WTC11 (cell line): ENCODE data around the gene ARHGEF37. TPM values are rescaled to one million over a fixed set of nuclear protein-coding genes. Genes with fewer than 3 reads are reported as not detected.

Source experiments
- ATAC-seq: fragments of 200-7000 bp; cut with Tn5 transposase; 2 replicates; pipeline ENCODE4 v1.10.0; 2021; ENCODE audit warnings: mild to moderate bottlenecking, moderate library complexity
- CTCF ChIA-PET: fragments of 300-600 bp; sonication (Branson Sonifier 250); formaldehyde crosslinking; loops from one replicate; lab custom pipeline; 2021; ENCODE audit warnings: antibody characterized with exemption; lab: Charles Lee
- POLR2A ChIA-PET: fragments of 350-600 bp; sonication (Branson Sonifier 250); formaldehyde crosslinking; loops from one replicate; lab custom pipeline; 2021; ENCODE audit warnings: antibody characterized with exemption; lab: Charles Lee
- DNase-seq: peaks from one replicate; pipeline ENCODE4 v3.0.0; 2021; ENCODE audit warnings: low spot score
- H3K27ac Mint-ChIP-seq: 2 replicates; pipeline ENCODE4 v1.8.0; 2021; ENCODE audit warnings: mixed read lengths
- H3K27me3 Mint-ChIP-seq: 2 replicates; pipeline ENCODE4 v1.8.0; 2021; ENCODE audit warnings: low read depth, mild to moderate bottlenecking, moderate library complexity, mixed read lengths
- H3K36me3 Mint-ChIP-seq: 2 replicates; pipeline ENCODE4 v1.8.0; 2021; ENCODE audit warnings: mixed read lengths
- H3K4me1 Mint-ChIP-seq: 2 replicates; pipeline ENCODE4 v1.8.0; 2022; ENCODE audit warnings: mixed read lengths
- H3K4me3 Mint-ChIP-seq: 2 replicates; pipeline ENCODE4 v1.8.0; 2021; ENCODE audit warnings: mild to moderate bottlenecking, moderate library complexity, mixed read lengths
- H3K9me3 Mint-ChIP-seq: 2 replicates; pipeline ENCODE4 v1.8.0; 2021; ENCODE audit warnings: mixed read lengths
- E2F1 ChIP-seq: sonication (generic); formaldehyde crosslinking; IDR thresholded peaks from 2 replicates; pipeline ENCODE4 v1.8.0; 2022; ENCODE audit warnings: mild to moderate bottlenecking, missing genetic modification reagents
- EMX1 ChIP-seq: fragments of 250-450 bp; sonication (Bioruptor Pico); IDR thresholded peaks from 2 replicates; pipeline ENCODE4 v1.8.0; 2021; ENCODE audit warnings: mild to moderate bottlenecking
- GRHL2 ChIP-seq: fragments of 250-450 bp; sonication (Bioruptor Pico); IDR thresholded peaks from 2 replicates; pipeline ENCODE4 v1.8.0; 2022; ENCODE audit warnings: mild to moderate bottlenecking, moderate library complexity; ENCODE audit not compliant: insufficient replicate concordance, severe bottlenecking
- JAZF1 ChIP-seq: fragments of 250-450 bp; sonication (Bioruptor Pico); IDR thresholded peaks from 2 replicates; pipeline ENCODE4 v1.9.0; 2021; ENCODE audit warnings: moderate library complexity, mild to moderate bottlenecking, inconsistent platforms
- KAT7 ChIP-seq: sonication (generic); formaldehyde crosslinking; IDR thresholded peaks from 2 replicates; pipeline ENCODE4 v1.8.1; 2023; ENCODE audit warnings: missing genetic modification reagents, mild to moderate bottlenecking, borderline replicate concordance
- NFATC4 ChIP-seq: fragments of 250-450 bp; sonication (Bioruptor Pico); IDR thresholded peaks from 2 replicates; pipeline ENCODE4 v1.9.0; 2021; ENCODE audit warnings: mild to moderate bottlenecking
- PREB ChIP-seq: sonication (generic); formaldehyde crosslinking; IDR thresholded peaks from 2 replicates; pipeline ENCODE4 v1.8.1; 2022; ENCODE audit warnings: mild to moderate bottlenecking, missing genetic modification reagents, moderate library complexity, borderline replicate concordance
- RORB ChIP-seq: fragments of 250-450 bp; sonication (Bioruptor Pico); IDR thresholded peaks from 2 replicates; pipeline ENCODE4 v1.9.0; 2021; ENCODE audit warnings: mild to moderate bottlenecking
- SOX15 ChIP-seq: fragments of 250-450 bp; sonication (Bioruptor Pico); IDR thresholded peaks from 2 replicates; pipeline ENCODE4 v1.9.0; 2021; ENCODE audit warnings: mild to moderate bottlenecking
- TEAD4 ChIP-seq: sonication (generic); formaldehyde crosslinking; IDR thresholded peaks from 2 replicates; pipeline ENCODE4 v1.8.0; 2022; ENCODE audit warnings: mild to moderate bottlenecking, missing genetic modification reagents
- TP53 ChIP-seq: sonication (generic); formaldehyde crosslinking; IDR thresholded peaks from 2 replicates; pipeline ENCODE4 v1.8.1; 2023; ENCODE audit warnings: mild to moderate bottlenecking, missing genetic modification reagents
- USF1 ChIP-seq: sonication (generic); formaldehyde crosslinking; IDR thresholded peaks from 2 replicates; pipeline ENCODE4 v1.8.0; 2022; ENCODE audit warnings: mild to moderate bottlenecking, missing genetic modification reagents
- ZBTB21 ChIP-seq: sonication (generic); formaldehyde crosslinking; IDR thresholded peaks from 2 replicates; pipeline ENCODE4 v1.8.1; 2023; ENCODE audit warnings: mild to moderate bottlenecking, missing genetic modification reagents, borderline replicate concordance
- ZBTB43 ChIP-seq: sonication (generic); formaldehyde crosslinking; IDR thresholded peaks from 2 replicates; pipeline ENCODE4 v1.8.1; 2023; ENCODE audit warnings: mild to moderate bottlenecking, missing genetic modification reagents
- ZNF138 ChIP-seq: sonication (generic); formaldehyde crosslinking; conservative IDR thresholded peaks from 2 replicates; pipeline ENCODE4 v1.8.1; 2022; ENCODE audit warnings: mild to moderate bottlenecking, moderate library complexity, missing genetic modification reagents
- ZNF396 ChIP-seq: fragments of 250-450 bp; sonication (Bioruptor Pico); IDR thresholded peaks from 2 replicates; pipeline ENCODE4 v1.8.0; 2021; ENCODE audit warnings: mild to moderate bottlenecking, moderate library complexity, borderline replicate concordance
- ZNF532 ChIP-seq: fragments of 250-450 bp; sonication (Bioruptor Pico); IDR thresholded peaks from 2 replicates; pipeline ENCODE4 v1.9.0; 2021; ENCODE audit warnings: mild to moderate bottlenecking, borderline replicate concordance
- total RNA-seq: library from RNA; stranded (reverse); gene quantifications from 3 replicates; pipeline ENCODE4 v1.2.3, GENCODE V29; 2021
- TF ChIP-seq, protein P1 (sequence below): sonication (generic); formaldehyde crosslinking; IDR thresholded peaks from 2 replicates; pipeline ENCODE4 v1.8.1; 2022; ENCODE audit warnings: low read depth, mild to moderate bottlenecking, moderate library complexity, missing genetic modification reagents, borderline replicate concordance
- TF ChIP-seq, protein P2 (sequence below): sonication (generic); formaldehyde crosslinking; IDR thresholded peaks from 2 replicates; pipeline ENCODE4 v1.8.0; 2023; ENCODE audit warnings: missing genetic modification reagents
- TF ChIP-seq, protein P3 (sequence below): fragments of 250-450 bp; sonication (Bioruptor Pico); IDR thresholded peaks from 2 replicates; pipeline ENCODE4 v2.1.2; 2022; ENCODE audit warnings: mild to moderate bottlenecking, moderate library complexity

The ARHGEF37 gene
- total RNA-seq, 1 experiment from 2014 or later = 1.1 TPM

DNA sequence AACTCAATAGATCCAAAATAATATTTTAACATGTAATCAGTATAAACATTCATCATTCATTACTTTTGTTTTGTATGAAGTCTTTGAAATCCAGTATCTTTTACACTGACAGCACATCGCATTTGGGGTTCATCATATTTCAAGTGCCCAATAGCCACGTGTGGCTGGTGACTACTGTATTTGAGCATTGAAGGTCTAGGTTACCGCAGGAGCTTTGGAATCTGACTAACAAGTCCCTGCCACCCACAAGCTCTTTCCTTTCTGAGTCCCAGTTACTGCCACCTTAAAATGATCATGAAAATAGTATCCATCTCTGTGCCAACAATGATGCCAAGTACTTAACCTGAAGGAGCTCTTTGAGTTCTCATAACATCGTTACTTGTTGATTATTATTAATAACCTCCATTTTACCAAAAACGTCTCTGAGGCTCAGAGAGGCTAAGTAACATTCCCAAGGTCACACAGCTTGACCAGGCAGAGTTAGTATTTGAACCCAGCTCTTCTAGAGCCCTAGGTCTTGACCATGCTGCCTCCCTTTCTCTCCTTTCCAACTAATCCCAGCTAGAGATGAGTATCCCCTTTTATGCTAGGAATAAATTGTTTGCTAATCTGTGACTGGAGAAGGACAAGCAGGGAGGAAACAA is 24.2 kb downstream of the ARHGEF37 start:
- POLR2A ChIA-PET = interaction anchor here (1.1 kb wide), 1 partner anchor 11 kb away, joined by 3 read pairs; no protein-coding TSS in a partner anchor
- ATAC-seq (no peak), DNase-seq (no peak)
- H3K9me3 Mint-ChIP-seq = peaks cover 13% of the 10 kb centered on the region
- H3K36me3 Mint-ChIP-seq = peaks cover 11% of the 10 kb centered on the region
- no peak overlapping the region for H3K4me3 Mint-ChIP-seq
- H3K27me3 Mint-ChIP-seq = no peaks in the 10 kb centered on the region
- no peaks in the 10 kb centered on the region for H3K4me1 Mint-ChIP-seq
- H3K27ac Mint-ChIP-seq = no peak overlapping the region
- no peak for TF ChIP-seq KAT7 (CRISPR knock-in tag)
- TF ChIP-seq NFATC4 (CRISPR knock-in tag) = no peak
- TF ChIP-seq ZBTB43 = no peak
- no peak for TF ChIP-seq GRHL2
- TF ChIP-seq USF1 (CRISPR knock-in tag) = no peak
- TF ChIP-seq SOX15 (CRISPR knock-in tag) = no peak
- no peak for TF ChIP-seq EMX1 (CRISPR knock-in tag)
- no peak for TF ChIP-seq E2F1
- TF ChIP-seq TEAD4 = no peak
- CTCF ChIA-PET = interaction anchor here (1.5 kb wide), 1 partner anchor 13 kb away, joined by 6 read pairs; no protein-coding TSS in a partner anchor

DNA sequence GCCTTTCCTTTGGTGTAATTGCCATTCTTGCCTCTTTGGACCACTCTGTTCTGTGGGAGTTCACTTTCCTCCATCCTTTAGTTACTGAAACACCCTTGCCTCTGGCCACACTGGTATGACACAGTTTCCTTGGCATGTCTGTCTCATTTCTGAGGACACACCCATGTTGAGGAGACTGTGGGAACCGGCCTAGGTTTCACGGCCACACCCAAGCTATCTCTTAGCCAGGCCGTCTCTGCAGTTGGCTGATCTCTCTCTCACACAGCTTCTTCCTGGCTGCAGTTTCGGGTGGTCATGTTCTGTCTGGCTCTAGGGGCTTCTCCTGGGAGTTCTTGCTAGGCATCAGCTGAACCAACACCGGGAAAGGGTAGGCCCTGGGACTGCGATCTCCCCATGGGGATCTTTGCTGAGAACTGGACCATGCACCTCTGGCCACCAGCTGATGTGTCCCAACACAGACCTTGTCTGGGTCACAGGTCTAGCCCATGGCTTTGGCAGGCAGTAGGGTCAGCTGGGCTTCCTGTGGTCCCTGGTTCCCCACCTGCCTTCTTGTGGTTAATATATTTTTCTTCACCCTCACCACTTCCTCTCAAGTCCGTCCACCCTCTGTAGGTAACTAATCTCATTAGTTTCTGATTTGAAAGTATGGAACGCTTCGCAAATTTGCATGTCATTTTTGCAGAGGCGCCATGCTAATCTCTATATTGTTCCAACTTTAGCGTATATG is 24.9 kb downstream of the ARHGEF37 start:
- ATAC-seq (no peak), DNase-seq (no peak)
- ChIA-PET POLR2A (interaction anchor here (1.1 kb wide), 1 partner anchor 12 kb away, joined by 3 read pairs; no protein-coding TSS in a partner anchor), CTCF (interaction anchor here (1.5 kb wide), 1 partner anchor 12 kb away, joined by 6 read pairs; no protein-coding TSS in a partner anchor)
- no peak overlapping the region for H3K27ac Mint-ChIP-seq
- H3K4me3 Mint-ChIP-seq = no peak overlapping the region
- peaks cover 5% of the 10 kb centered on the region for H3K4me1 Mint-ChIP-seq
- H3K36me3 Mint-ChIP-seq = peaks cover 11% of the 10 kb centered on the region
- peaks cover 19% of the 10 kb centered on the region for H3K9me3 Mint-ChIP-seq
- H3K27me3 Mint-ChIP-seq = no peaks in the 10 kb centered on the region
- TF ChIP-seq JAZF1 (CRISPR knock-in tag) (no peak), TP53 (no peak), ZNF396 (no peak), PREB (CRISPR knock-in tag) (no peak), ZBTB21 (CRISPR knock-in tag) (no peak), ZNF138 (CRISPR knock-in tag) (no peak), RORB (CRISPR knock-in tag) (no peak), ZNF532 (no peak)
- TF ChIP-seq, protein P1, sequence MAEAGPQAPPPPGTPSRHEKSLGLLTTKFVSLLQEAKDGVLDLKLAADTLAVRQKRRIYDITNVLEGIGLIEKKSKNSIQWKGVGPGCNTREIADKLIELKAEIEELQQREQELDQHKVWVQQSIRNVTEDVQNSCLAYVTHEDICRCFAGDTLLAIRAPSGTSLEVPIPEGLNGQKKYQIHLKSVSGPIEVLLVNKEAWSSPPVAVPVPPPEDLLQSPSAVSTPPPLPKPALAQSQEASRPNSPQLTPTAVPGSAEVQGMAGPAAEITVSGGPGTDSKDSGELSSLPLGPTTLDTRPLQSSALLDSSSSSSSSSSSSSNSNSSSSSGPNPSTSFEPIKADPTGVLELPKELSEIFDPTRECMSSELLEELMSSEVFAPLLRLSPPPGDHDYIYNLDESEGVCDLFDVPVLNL (CRISPR knock-in tag) = no peak
- TF ChIP-seq, protein P2, sequence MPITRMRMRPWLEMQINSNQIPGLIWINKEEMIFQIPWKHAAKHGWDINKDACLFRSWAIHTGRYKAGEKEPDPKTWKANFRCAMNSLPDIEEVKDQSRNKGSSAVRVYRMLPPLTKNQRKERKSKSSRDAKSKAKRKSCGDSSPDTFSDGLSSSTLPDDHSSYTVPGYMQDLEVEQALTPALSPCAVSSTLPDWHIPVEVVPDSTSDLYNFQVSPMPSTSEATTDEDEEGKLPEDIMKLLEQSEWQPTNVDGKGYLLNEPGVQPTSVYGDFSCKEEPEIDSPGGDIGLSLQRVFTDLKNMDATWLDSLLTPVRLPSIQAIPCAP (CRISPR knock-in tag) = no peak
- TF ChIP-seq, protein P3, sequence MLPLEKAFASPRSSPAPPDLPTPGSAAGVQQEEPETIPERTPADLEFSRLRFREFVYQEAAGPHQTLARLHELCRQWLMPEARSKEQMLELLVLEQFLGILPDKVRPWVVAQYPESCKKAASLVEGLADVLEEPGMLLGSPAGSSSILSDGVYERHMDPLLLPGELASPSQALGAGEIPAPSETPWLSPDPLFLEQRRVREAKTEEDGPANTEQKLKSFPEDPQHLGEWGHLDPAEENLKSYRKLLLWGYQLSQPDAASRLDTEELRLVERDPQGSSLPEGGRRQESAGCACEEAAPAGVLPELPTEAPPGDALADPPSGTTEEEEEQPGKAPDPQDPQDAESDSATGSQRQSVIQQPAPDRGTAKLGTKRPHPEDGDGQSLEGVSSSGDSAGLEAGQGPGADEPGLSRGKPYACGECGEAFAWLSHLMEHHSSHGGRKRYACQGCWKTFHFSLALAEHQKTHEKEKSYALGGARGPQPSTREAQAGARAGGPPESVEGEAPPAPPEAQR = no peak
